GM12892 (cell line): ENCODE data around the gene FLII.

Source experiments
- POLR2A ChIP-seq: IDR thresholded peaks from 2 replicates; pipeline ENCODE4 v1.6.1; 2011; ENCODE audit warnings: low read depth, low read length, control low read depth
- POLR2AphosphoS5 ChIP-seq: IDR thresholded peaks from 2 replicates; pipeline ENCODE4 v1.6.1; 2011; ENCODE audit warnings: low read depth, low read length, control low read depth
- TAF1 ChIP-seq: IDR thresholded peaks from 2 replicates; pipeline ENCODE4 v1.6.1; 2011; ENCODE audit warnings: low read depth, mild to moderate bottlenecking, control low read depth, low read length, borderline replicate concordance

DNA sequence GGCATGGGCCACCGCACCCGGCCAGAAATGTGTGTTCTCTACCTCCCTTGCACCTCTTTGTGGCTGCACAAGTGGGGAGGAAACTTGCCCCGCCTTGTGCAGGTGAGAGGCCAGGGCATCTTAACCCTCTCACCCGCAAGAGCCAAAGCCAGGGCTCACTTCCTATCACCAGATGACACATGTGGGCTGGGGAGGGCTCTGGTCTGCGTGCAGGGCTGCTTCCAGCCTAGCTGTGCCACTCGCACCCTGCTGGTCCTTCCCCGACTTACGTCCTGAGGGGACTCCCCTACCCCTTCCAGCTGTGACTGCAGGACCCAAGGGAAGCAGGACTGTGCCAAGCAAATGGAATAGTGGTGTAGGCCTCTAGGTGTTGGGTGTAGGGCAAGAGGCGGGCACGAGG is 8.8 kb upstream of the FLII start:
- no peak for TF ChIP-seq POLR2AphosphoS5
- TF ChIP-seq POLR2A: no peak
- no peak for TF ChIP-seq TAF1
